Activated CD8-positive, alpha-beta memory T cell treated with anti-CD3 and anti-CD28 coated beads for 36 hours (primary cell): ENCODE measurements around the gene ARID3A. TPM values are rescaled to one million over a fixed set of nuclear protein-coding genes. Genes with fewer than 3 reads are reported as not detected.

Source experiments
- CTCF ChIA-PET: fragments of 350-600 bp; sonication (Branson Sonifier 250); formaldehyde crosslinking; loops from one replicate; lab custom pipeline; 2021; ENCODE audit warnings: antibody characterized with exemption; lab: Charles Lee
- POLR2A ChIA-PET: fragments of 350-600 bp; sonication (Branson Sonifier 250); formaldehyde crosslinking; loops from one replicate; lab custom pipeline; 2021; ENCODE audit warnings: antibody characterized with exemption; lab: Charles Lee
- total RNA-seq, 2 experiments: library from RNA; stranded (reverse); gene quantifications; one replicate each; pipeline ENCODE4 v1.2.3, GENCODE V29; 2021

ARID3A gene
- total RNA-seq, 2 experiments from 2014 or later, result 18.8 to 19.0 TPM

DNA sequence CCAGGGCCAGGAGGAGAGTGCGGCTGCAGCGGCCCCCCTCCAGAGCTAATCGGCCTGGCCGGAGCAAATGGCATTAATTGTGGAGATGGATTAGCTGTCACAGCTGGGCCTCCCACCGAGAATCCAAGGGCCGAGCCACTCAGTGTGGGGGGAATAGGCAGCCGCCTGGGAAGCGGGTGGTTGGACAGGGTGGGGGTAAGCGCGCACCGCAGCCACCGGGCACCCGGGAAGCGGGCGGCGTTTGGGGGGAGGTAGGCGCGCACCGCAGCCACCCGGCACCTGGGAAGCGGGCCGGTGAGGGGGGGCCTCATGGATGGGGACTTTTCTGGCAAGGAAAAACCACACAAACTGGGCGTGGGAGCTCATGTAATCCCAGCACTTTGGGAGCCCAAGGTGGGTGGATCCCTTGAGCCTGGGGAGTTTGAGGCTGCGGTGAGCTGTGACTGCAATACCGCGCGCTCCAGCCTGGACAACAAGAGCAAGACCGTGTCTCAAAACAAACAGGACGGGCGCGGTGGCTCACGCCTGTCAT, 22.5 kb upstream of the ARID3A start:
- ChIA-PET POLR2A (interaction anchor here (0.9 kb wide), 1 partner anchor 10 kb away, joined by 4 read pairs; the partner anchor contains the start of genes MED16 and RNU6-9), CTCF (interaction anchor here (0.7 to 1.2 kb wide), 3 partner anchors 10 to 16 kb away, joined by 3 to 4 read pairs (median 3); partner anchors contain the start of genes MED16 and RNU6-9)

DNA sequence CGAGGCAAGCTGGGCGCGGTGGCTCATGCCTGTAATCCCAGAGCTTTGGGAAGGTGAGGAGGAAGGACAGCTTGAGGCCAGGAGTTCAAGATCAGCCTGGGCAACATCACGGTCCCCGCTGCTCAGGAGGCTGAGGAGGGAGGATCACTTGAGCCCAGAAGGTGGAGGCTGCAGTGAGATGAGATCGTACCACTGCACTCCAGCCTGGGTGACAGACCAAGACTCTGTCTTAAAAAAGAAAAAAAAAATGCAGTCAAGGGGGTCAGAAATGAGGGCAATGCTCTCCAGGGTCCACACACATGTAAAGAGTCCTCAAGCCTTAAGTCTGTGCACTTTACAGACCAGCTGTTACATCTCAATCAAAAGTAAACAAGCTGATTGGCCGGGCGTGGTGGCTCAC, 21.3 kb upstream of the ARID3A start:
- ChIA-PET CTCF (no interaction called here), POLR2A (interaction anchor here (0.7 kb wide), 1 partner anchor 90 kb away, joined by 4 read pairs; no protein-coding TSS in a partner anchor)

DNA sequence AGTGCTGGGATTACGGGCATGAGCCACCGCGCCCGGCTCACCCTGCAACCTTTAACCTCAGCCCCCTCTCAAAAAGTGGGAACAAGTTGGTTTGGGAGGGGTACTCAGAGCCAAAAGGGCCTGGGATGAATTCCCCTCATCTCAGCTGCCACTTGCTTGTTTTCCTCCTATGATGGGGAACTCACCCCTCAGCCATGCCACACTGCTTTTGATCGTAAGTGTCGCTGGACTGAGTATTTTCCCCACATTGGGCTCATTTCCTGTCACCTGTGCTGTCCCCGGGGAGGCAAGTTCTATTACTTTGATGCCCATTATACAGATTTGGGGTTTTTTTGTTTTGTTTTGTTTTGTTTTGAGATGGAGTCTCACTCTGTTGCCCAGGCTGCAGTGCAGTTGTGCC, 19.4 kb upstream of the ARID3A start:
- CTCF ChIA-PET, result interaction anchor here (1.1 to 1.8 kb wide), 2 partner anchors 43 to 78 kb away, joined by 3 to 7 read pairs; no protein-coding TSS in a partner anchor
- POLR2A ChIA-PET, result no interaction called here

DNA sequence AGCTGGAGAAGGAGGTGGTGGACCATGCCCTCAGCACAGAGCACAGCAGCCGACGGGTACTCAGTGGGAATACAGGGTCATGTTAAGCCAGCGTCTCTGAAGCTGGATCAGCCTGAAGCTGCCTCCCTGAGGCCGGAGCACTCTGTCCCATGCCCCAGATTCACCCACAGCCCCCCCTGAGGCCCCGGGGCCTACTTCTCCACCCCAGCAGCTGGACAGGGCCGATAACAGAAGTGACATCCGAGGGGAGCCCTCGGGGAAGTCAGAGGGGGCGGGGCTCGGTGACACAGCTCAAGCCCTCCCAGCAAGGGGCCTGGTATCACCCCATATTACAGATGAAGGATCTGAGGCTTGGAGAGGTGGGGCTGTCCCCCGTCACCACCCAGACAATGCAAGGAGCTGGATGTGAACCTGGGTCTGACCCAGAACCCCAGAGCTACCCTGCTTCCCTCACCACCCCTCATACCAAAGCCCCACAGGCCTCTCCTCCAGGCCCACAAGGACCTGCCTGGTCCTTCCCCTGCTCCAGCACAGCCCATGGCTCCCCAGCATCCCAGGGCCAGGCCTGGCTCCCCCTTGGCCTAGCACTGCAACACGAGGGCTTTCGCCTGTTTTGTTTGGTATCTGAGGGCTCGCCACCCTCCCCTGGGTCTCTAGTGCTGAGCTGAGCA, 18.5 kb upstream of the ARID3A start:
- CTCF ChIA-PET, result interaction anchor here (0.9 to 3.6 kb wide), 5 partner anchors 14 to 77 kb away, joined by 3 to 18 read pairs (median 7); partner anchors contain the start of genes MED16 and RNU6-9
- POLR2A ChIA-PET, result interaction anchor here (0.7 kb wide), 1 partner anchor 44 kb away, joined by 3 read pairs; no protein-coding TSS in a partner anchor

DNA sequence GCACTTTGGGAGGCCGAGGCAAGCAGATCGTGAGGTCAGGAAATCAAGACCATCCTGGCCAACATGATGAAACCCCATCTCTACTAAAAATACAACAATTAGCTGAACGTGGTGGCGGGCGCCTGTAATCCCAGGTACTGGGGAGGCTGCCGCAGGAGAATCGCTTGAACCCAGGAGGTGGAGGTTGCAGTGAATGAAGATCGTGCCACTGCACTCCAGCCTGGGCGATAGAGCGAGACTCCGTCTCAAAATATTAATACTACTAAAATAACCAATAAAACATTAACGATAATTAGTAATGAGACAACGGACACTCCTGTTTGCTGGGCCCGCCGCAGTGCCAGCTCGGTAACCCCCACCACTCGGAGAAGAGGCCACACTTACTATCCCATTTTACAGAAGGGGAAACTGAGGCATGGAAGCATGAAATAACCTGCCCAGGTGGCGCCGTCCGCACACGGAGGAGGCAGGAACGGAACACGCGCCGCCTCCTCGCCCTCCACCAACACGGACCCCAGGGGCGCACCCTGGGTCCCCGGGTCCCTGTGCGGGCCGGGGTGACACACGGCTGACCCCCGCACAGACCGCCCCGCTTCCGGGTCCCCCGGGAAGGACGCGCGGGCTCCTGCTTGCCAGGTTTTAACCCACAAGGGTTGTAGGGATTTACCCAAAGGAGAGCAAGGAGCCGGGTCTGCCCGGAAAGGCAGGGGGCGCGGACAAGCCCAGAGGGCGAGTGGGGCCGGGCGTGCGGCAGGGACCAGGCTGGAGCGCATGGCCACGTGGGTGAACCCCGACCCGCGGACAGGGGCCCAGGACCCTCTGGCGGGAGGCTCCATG, 14.4 kb upstream of the ARID3A start:
- CTCF ChIA-PET, result no interaction called here
- POLR2A ChIA-PET, result no interaction called here

DNA sequence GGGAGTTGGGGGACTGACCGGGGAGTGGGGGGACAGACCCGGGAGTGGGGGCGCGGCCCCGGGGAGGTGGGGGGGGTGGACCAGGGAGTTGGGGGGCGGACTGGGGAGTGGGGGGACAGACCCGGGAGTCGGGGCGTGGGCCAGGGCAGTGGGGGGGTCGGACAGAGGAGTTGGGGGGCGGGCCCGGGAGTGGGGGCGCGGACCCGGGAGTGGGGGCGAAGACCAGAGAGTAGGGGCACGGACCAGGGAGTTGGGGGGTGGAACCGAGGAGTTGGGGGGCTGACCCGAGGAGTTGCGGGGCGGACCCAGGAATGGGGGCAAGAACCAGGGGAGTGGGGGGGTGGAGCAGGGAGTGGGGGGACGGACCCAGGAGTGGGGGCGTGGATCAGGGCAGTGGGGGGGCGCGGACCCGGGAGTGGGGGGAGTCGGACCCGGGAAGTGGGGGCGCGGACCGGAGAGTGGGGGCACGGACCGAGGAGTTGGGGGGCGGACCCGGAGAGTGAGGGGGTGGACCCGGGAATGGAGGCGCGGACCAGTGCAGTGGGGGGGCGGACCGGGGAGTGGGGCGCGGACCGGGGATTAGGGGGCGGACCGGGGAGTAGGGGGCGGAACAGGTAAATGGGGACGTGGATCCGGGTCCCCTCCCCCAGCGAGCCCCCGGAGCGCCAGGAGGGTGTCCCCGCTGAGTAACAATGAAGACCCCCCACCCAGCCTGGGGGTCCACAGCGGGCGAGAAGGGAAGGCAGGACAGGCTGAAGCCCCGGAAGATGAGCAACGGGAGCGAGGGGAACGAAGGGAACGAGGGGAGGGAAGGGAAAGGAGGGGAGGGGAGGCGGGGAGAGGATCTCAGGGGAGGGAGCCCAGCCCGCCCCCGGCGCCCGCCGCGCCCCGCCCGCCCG, 13.4 kb upstream of the ARID3A start:
- CTCF ChIA-PET, result no interaction called here
- POLR2A ChIA-PET, result no interaction called here

DNA sequence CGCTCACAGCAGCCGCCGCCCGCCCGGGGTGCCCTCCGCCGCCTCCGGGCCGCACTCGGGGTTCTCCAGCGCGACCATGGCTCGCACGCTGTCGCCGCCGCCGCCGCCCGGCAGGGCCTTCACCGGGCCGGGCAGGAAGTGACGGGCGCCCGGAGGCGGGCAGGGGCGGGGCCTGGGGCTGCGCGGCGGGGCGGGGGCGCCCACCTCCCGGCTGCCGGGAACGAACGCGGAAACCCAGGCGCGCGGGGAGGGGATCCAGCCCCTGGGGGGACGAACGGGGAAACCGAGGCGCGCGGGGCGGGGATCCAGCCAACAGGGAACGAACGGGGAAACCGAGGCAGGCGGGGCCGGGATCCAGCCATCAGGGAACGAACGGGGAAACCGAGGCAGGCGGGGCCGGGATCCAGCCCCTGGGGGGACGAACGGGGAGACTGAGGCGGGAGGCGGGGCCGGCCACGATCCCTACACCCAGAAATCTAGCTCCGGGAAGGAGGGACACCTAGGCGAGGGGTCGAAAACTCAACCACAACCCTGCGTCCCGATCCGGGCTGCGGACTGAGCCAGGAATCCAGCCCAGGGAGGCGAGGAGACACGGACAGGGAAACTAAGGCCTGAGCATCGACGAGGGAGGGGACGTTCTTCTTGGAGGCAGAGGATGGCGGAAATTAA, 12.6 kb upstream of the ARID3A start, which contains the start of gene R3HDM4:
Gene R3HDM4, minus strand, starts transcription at position 140 of the 669 bp plus-strand sequence. Its CDS starts 62 bp downstream, at position 78.
- POLR2A ChIA-PET, result interaction anchor here (0.7 kb wide), 2 partner anchors 114 to 182 kb away, joined by 3 to 5 read pairs; no protein-coding TSS in a partner anchor
- CTCF ChIA-PET, result no interaction called here

DNA sequence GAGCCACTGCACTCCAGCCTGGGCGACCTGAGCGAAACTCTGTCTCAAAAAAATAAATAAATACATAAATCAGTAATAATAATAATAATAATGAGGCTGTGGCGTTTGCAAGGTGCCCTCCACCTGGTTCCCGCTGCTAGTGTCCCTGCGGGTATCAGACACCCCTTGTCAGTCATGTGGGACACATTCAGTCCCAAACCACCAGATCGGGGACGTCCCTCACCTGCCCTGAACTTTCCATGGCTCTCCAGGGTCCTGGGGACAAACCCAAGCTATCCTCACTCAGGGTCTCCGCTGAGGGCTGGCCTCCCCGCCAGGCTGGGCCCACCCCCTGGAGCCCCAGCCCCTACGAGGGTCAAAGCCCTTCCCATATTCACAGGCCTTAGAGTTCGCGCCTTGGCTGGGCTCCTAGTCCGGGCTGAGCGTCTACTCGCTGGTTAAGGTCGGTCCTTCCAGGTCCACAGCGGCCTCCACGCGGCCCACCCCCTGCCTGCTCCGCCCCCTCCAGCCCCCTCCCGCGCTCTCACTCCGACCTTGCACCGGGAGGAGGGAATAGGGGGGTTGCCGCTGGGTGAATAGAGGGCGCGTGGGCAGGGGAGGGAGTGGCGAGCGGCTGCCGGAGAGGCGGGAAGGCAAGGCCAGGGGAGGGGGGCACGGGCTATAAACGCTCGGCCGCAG, 9.1 kb upstream of the ARID3A start:
- POLR2A ChIA-PET, result no interaction called here
- CTCF ChIA-PET, result interaction anchor here (1.0 kb wide), 1 partner anchor 54 kb away, joined by 3 read pairs; no protein-coding TSS in a partner anchor

DNA sequence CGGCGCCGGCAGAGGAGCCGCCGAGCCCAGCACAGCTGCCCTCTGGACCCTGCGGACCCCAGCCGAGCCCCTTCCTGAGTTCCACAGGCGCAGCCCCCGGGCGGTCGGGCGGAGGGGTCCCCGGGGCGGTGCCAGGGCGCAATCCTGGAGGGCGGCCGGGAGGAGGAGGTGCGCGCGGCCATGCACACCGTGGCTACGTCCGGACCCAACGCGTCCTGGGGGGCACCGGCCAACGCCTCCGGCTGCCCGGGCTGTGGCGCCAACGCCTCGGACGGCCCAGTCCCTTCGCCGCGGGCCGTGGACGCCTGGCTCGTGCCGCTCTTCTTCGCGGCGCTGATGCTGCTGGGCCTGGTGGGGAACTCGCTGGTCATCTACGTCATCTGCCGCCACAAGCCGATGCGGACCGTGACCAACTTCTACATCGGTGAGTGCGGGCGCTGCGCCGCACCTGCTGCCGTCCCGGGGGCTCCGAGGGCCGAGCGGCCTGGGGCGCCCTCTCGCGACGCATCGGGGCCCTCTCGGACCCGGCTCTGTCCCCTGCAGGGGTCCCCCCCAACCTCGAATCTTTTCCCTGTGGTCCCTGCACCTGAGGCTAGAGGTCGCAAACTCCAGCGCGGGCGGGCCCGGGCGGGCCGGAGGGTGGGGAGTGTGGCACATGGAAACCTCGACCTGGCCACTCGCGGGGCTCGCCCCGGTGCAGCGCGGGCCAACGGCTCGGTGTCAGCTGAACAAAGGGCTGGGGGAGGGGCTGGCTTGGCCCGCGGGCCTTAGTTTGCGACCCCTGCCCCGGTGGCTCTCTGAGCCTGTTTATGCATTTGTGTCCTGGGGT, 8.3 kb upstream of the ARID3A start, which contains the start of gene KISS1R:
Gene KISS1R, plus strand, starts transcription at position 11 of the 829 bp plus-strand sequence. Its CDS starts 170 bp downstream, at position 181.
- ChIA-PET POLR2A (interaction anchor here (0.6 to 2.2 kb wide), 2 partner anchors 67 to 103 kb away, joined by 3 to 7 read pairs; partner anchors contain the start of gene WDR18), CTCF (interaction anchor here (0.7 to 8.3 kb wide), 3 partner anchors 54 to 65 kb away, joined by 3 to 101 read pairs (median 20); partner anchors contain the start of gene WDR18)

DNA sequence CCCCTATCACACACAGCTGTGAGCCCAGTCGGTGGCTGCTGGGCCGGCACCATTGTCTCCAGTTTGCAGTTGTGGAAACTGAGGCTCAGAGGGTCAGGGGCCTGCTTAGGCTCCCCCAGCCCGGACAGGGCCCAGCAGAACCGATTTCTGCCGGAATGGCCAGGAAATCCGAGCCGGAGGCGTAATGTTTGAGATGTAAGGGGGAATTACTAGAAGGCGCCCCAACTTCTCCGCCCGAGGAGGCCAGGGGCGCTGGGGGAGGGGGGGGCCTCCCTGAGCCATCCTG, 7.7 kb upstream of the ARID3A start:
- CTCF ChIA-PET, result interaction anchor here (0.7 to 8.3 kb wide), 3 partner anchors 55 to 65 kb away, joined by 3 to 101 read pairs (median 20); partner anchors contain the start of gene WDR18
- POLR2A ChIA-PET, result interaction anchor here (2.2 kb wide), 1 partner anchor 66 kb away, joined by 7 read pairs; the partner anchor contains the start of gene WDR18

DNA sequence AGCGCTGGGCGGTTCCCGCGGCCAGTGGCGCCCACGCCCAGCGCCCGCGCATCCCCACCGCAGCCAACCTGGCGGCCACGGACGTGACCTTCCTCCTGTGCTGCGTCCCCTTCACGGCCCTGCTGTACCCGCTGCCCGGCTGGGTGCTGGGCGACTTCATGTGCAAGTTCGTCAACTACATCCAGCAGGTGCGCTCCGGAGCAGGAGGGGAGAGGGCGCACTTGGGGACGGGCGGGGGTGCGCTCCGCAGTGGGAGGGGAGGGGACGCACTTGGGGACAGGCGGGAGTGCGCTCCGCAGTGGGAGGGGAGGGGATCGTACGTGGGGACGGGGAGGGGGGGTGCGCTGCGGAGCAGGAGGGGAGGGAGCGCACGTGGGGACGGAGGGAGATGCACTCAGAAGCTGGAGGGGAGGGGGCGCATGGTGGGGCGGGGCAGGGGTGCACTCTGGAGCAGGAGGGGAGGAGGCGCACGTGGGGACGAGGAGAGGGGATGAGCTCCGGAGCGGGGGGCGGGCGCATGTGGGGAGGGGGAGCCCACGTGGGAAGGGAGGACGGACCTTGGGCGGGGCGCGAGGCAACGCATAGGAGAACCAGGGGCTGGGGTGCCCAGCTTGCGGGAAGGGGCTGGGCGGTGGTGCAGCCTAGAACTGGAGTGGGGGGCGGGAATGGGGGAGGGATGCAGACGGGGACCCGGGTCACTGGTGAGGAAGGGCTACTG, 7.2 kb upstream of the ARID3A start:
- POLR2A ChIA-PET, result interaction anchor here (0.7 to 2.2 kb wide), 3 partner anchors 9 to 355 kb away, joined by 3 to 7 read pairs (median 3); partner anchors contain the start of gene WDR18
- CTCF ChIA-PET, result interaction anchor here (0.6 to 8.3 kb wide), 5 partner anchors 13 to 64 kb away, joined by 3 to 101 read pairs (median 3); partner anchors contain the start of gene WDR18

DNA sequence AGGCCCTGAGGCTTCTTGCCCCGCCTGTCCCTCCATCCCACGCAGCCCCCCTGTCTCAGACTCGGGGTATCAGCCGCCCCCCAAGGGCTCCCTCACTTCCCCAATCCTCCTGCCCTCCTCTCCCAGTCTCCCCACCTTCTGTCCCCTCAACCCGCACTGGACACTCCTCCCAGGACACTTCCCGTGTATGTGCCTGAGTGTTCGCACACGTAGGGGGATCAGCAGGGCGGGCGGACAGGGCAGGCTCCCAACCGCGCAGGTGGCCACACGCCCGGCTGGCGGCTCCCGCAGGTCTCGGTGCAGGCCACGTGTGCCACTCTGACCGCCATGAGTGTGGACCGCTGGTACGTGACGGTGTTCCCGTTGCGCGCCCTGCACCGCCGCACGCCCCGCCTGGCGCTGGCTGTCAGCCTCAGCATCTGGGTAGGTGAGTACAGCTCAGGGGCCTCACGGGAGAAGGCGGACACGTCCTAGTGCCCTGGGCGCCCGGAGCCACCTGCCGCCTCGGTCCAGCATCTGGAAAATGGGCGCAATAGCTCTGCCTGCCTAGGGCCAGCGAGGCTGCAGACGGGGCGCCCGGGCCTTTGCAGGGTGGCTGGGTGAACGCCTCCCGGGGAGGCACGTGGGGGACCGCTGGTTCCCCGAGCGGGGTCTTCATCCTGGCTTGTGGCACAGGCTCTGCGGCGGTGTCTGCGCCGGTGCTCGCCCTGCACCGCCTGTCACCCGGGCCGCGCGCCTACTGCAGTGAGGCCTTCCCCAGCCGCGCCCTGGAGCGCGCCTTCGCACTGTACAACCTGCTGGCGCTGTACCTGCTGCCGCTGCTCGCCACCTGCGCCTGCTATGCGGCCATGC, 6.4 kb upstream of the ARID3A start:
- ChIA-PET POLR2A (interaction anchor here (0.8 to 2.2 kb wide), 5 partner anchors 10 to 978 kb away, joined by 3 to 7 read pairs (median 4); partner anchors contain the start of genes MED16, RNU6-9 and WDR18), CTCF (interaction anchor here (0.5 to 8.3 kb wide), 11 partner anchors 14 to 275 kb away, joined by 3 to 101 read pairs (median 3); partner anchors contain the start of genes CFD, MED16 and WDR18)

DNA sequence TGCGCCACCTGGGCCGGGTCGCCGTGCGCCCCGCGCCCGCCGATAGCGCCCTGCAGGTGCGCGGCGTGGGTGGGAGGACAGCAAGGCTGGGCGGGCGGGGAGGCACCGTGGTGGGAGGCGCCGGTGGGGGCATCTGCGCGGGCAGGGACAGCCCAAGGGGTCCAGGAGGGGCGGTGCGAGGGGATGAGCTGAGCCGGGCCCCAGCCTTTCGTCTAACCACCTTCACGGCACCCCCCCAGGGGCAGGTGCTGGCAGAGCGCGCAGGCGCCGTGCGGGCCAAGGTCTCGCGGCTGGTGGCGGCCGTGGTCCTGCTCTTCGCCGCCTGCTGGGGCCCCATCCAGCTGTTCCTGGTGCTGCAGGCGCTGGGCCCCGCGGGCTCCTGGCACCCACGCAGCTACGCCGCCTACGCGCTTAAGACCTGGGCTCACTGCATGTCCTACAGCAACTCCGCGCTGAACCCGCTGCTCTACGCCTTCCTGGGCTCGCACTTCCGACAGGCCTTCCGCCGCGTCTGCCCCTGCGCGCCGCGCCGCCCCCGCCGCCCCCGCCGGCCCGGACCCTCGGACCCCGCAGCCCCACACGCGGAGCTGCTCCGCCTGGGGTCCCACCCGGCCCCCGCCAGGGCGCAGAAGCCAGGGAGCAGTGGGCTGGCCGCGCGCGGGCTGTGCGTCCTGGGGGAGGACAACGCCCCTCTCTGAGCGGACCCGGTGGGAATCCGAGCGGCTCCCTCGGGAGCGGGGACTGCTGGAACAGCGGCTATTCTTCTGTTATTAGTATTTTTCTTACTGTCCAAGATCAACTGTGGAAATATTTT, 5.6 kb upstream of the ARID3A start:
- POLR2A ChIA-PET, result interaction anchor here (0.8 to 2.2 kb wide), 6 partner anchors 11 to 977 kb away, joined by 3 to 7 read pairs (median 4); partner anchors contain the start of genes MED16, RNU6-9 and WDR18
- CTCF ChIA-PET, result interaction anchor here (0.5 to 8.3 kb wide), 11 partner anchors 28 to 275 kb away, joined by 3 to 101 read pairs (median 5); partner anchors contain the start of genes CFD, MED16 and WDR18
